ENCODE data around the gene TTLL1. TPM values are rescaled to one million over a fixed set of nuclear protein-coding genes. Genes with fewer than 3 reads are reported as not detected.
A peak's percentile ranks its signal among the peaks of the same experiment; 100 is the strongest.

The TTLL1 gene
- total and polyA plus RNA-seq, 9 of the 15 experiments (the other 6 are each of a cell fraction or from before 2014, with no cell fraction given), result 0.06 to 0.85 (median 0.17) TPM

GRCh38 chr22:43104056-43104625 lies 14.9 kb upstream of the TTLL1 start (continued):
- peak; percentile 68 for TF ChIP-seq ARID1B (IDR thresholded peaks at IDR 0.05)
- TF ChIP-seq USF1 (CRISPR knock-in tag; IDR thresholded peaks at IDR 0.05), result peak; percentile 92
- TF ChIP-seq CBFA2T2 (conservative IDR thresholded peaks at IDR 0.05), result peak; percentile 52; the same call in 1 of the 2 replicates
- 0 out of 2 replicates have a peak, but pooled peaks have one; percentile 56 for TF ChIP-seq L3MBTL2 (IDR thresholded peaks at IDR 0.05)
- peak; percentile 53; the same call in 1 of the 2 replicates for TF ChIP-seq GABPB1 (CRISPR knock-in tag; IDR thresholded peaks at IDR 0.05)

GRCh38 chr22:43101306-43101705 lies 12.1 kb upstream of the TTLL1 start:
- peak overlapping the region; percentile 59; the same call in 2 of the 3 replicates for H3K27ac ChIP-seq (ENCODE audit: extremely low read depth, low read depth, low read length)
- H3K27me3 ChIP-seq (ENCODE audit: control insufficient read depth in 2 of 2, insufficient read depth in 2 of 2, low read length in 2 of 2), result no peaks in the 10 kb centered on the region
- DNase-seq (ENCODE audit: extremely low read depth in 1 of 4, low spot score in 3 of 4) (peak in 3 of 4 experiments; percentile 19 to 70 (median 59)), ATAC-seq (peak; percentile 75), FAIRE-seq (peak; percentile 68)
- no peaks in the 10 kb centered on the region for H4K20me1 ChIP-seq (replicated peaks; ENCODE audit: control insufficient read depth, insufficient read depth, low read length)
- intact Hi-C loops (cut with micrococcal nuclease), result no loop called here
- in situ Hi-C loops (cut with MboI), result no loop called here
- H3K9ac ChIP-seq (ENCODE audit: insufficient read depth in 1 of 2, low read depth in 2 of 2, low read length in 2 of 2), result peak overlapping the region; percentile 37 to 85; a peak in 3 of 4 replicates
- 7% methylated on average over 7 of the region's 7 CpGs for WGBS (ENCODE audit: insufficient coverage, low coverage, missing lambda C conversion rate)
- H2AFZ ChIP-seq (ENCODE audit: low read depth, low read length), result peak overlapping the region; percentile 90
- H3K4me1 ChIP-seq (replicated peaks in 1 of 2; ENCODE audit: control insufficient read depth in 2 of 2, insufficient read depth in 2 of 2, low read length in 2 of 2), result peaks cover 19 to 25% of the 10 kb centered on the region in 2 experiments; a peak in 4 of 5 replicates
- ChIA-PET POLR2A (interaction anchor here (0.6 to 0.7 kb wide), 3 partner anchors 20 to 402 kb away, joined by 3 read pairs; no protein-coding TSS in a partner anchor), CTCF (ENCODE audit: low intra/inter-chr PET ratio) (no interaction called here)
- H3K9me1 ChIP-seq (ENCODE audit: control insufficient read depth, insufficient read depth, low read length), result no peaks in the 10 kb centered on the region
- H3K36me3 ChIP-seq (ENCODE audit: control insufficient read depth, insufficient read depth, low read length), result no peaks in the 10 kb centered on the region
- no peak overlapping the region for H3K4me3 ChIP-seq
- H3K4me2 ChIP-seq (ENCODE audit: insufficient read depth, low read length), result peak overlapping the region; percentile 46
- H3K9me3 ChIP-seq (replicated peaks; ENCODE audit: control insufficient read depth, insufficient read depth, low read depth, low read length), result no peaks in the 10 kb centered on the region
- BruUV-seq (replicated peaks), result no TSS peak
- no peaks in the 10 kb centered on the region for H3K79me2 ChIP-seq (ENCODE audit: control insufficient read depth, insufficient read depth, low read length)
- TF ChIP-seq SMAD4 (CRISPR knock-in tag; conservative IDR thresholded peaks at IDR 0.05) (0 out of 2 replicates have a peak, but pooled peaks have one; percentile 24), ARID1B (IDR thresholded peaks at IDR 0.05) (peak; percentile 51; the same call in 1 of the 2 replicates), ZNF592 (IDR thresholded peaks at IDR 0.05) (peak; percentile 39; the same call in 1 of the 2 replicates), CBFA2T3 (IDR thresholded peaks at IDR 0.05) (peak; percentile 66), RBFOX2 (IDR thresholded peaks at IDR 0.05; ENCODE audit: low read depth, low read length) (no peak), MBD1 (CRISPR knock-in tag; IDR thresholded peaks at IDR 0.05) (no peak), POLR3A (IDR thresholded peaks at IDR 0.05; ENCODE audit: borderline replicate concordance, extremely low read depth, insufficient read depth, insufficient read length) (no peak), ZFX (CRISPR knock-in tag; IDR thresholded peaks at IDR 0.05) (peak; percentile 52), CTBP1 (IDR thresholded peaks at IDR 0.05; ENCODE audit: borderline replicate concordance) (peak; percentile 44; the same call in 1 of the 2 replicates), MEIS2 (IDR thresholded peaks at IDR 0.05; ENCODE audit: partially characterized antibody) (peak; percentile 72)

Data from K562 (cell line).